Measurements from ENCODE around the gene KRTAP2-1. TPM values are rescaled to one million over a fixed set of nuclear protein-coding genes. Genes with fewer than 3 reads are reported as not detected.

KRTAP2-1 gene
- total RNA-seq, 1 donor from 2014 or later = not detected

- no peak for TF ChIP-seq CTCF (IDR thresholded peaks at IDR 0.05)
- intact Hi-C loops (cut with DNase I) = no loop called here
- H3K27me3 ChIP-seq (ENCODE audit: low read depth) = no peaks in the 10 kb centered on the region
- no peaks in the 10 kb centered on the region for H3K9me3 ChIP-seq
- no peaks in the 10 kb centered on the region for H3K4me1 ChIP-seq
- H3K36me3 ChIP-seq = no peaks in the 10 kb centered on the region
- no peak overlapping the region for H3K4me3 ChIP-seq
- ATAC-seq (no peak), DNase-seq (no peak)
- no peak overlapping the region for H3K27ac ChIP-seq
Measured at GRCh38 chr17:41015454-41015853, 31.7 kb downstream of the KRTAP2-1 start.

- H3K4me1 ChIP-seq = no peaks in the 10 kb centered on the region
- ATAC-seq = no peak
- TF ChIP-seq CTCF (IDR thresholded peaks at IDR 0.05) = no peak
- H3K4me3 ChIP-seq = no peak overlapping the region
- no peaks in the 10 kb centered on the region for H3K27me3 ChIP-seq (ENCODE audit: low read depth)
- intact Hi-C loops (cut with DNase I) = no loop called here
- no peaks in the 10 kb centered on the region for H3K9me3 ChIP-seq
- H3K36me3 ChIP-seq = no peaks in the 10 kb centered on the region
- no peak for DNase-seq
- H3K27ac ChIP-seq = no peak overlapping the region
Measured at GRCh38 chr17:41013606-41014005, 33.5 kb downstream of the KRTAP2-1 start.

- H3K9me3 ChIP-seq = no peaks in the 10 kb centered on the region
- intact Hi-C loops (cut with DNase I) = no loop called here
- no peak for ATAC-seq
- no peak overlapping the region for H3K4me3 ChIP-seq
- no peaks in the 10 kb centered on the region for H3K27me3 ChIP-seq (ENCODE audit: low read depth)
- H3K4me1 ChIP-seq = no peaks in the 10 kb centered on the region
- DNase-seq = no peak
- H3K36me3 ChIP-seq = no peaks in the 10 kb centered on the region
- TF ChIP-seq CTCF (IDR thresholded peaks at IDR 0.05) = no peak
- no peak overlapping the region for H3K27ac ChIP-seq
Measured at GRCh38 chr17:41013181-41013580, 33.9 kb downstream of the KRTAP2-1 start.

- no peak overlapping the region for H3K4me3 ChIP-seq
Measured at GRCh38 chr17:41012326-41013120, 34.6 kb downstream of the KRTAP2-1 start.

GRCh38 chr17:41010441-41010840 is 36.7 kb downstream of the KRTAP2-1 start:
- DNase-seq (no peak), ATAC-seq (no peak)
- Histone ChIP-seq H3K27ac (no peak overlapping the region), H3K4me1 (no peaks in the 10 kb centered on the region), H3K27me3 (ENCODE audit: low read depth) (no peaks in the 10 kb centered on the region), H3K9me3 (no peaks in the 10 kb centered on the region), H3K4me3 (no peak overlapping the region), H3K36me3 (no peaks in the 10 kb centered on the region)
- intact Hi-C loops (cut with DNase I) = no loop called here
- no peak for TF ChIP-seq CTCF (IDR thresholded peaks at IDR 0.05)

More at GRCh38 chr17:41012326-41013120, 34.6 kb downstream of the KRTAP2-1 start:
- no peak for ATAC-seq
- no peak overlapping the region for H3K27ac ChIP-seq
- no peak for TF ChIP-seq CTCF (IDR thresholded peaks at IDR 0.05)
- no peaks in the 10 kb centered on the region for H3K36me3 ChIP-seq
- intact Hi-C loops (cut with DNase I) = no loop called here
- H3K9me3 ChIP-seq = no peaks in the 10 kb centered on the region
- DNase-seq = no peak
- no peaks in the 10 kb centered on the region for H3K4me1 ChIP-seq
- no peaks in the 10 kb centered on the region for H3K27me3 ChIP-seq (ENCODE audit: low read depth)
